ENCODE results near the gene CNOT3.
"Not testable (repeated sequence)": the region's sequence is repeated elsewhere in the genome, so short reads cannot be mapped to it uniquely, and the experiment has no call there.

Gene CNOT3

DNA sequence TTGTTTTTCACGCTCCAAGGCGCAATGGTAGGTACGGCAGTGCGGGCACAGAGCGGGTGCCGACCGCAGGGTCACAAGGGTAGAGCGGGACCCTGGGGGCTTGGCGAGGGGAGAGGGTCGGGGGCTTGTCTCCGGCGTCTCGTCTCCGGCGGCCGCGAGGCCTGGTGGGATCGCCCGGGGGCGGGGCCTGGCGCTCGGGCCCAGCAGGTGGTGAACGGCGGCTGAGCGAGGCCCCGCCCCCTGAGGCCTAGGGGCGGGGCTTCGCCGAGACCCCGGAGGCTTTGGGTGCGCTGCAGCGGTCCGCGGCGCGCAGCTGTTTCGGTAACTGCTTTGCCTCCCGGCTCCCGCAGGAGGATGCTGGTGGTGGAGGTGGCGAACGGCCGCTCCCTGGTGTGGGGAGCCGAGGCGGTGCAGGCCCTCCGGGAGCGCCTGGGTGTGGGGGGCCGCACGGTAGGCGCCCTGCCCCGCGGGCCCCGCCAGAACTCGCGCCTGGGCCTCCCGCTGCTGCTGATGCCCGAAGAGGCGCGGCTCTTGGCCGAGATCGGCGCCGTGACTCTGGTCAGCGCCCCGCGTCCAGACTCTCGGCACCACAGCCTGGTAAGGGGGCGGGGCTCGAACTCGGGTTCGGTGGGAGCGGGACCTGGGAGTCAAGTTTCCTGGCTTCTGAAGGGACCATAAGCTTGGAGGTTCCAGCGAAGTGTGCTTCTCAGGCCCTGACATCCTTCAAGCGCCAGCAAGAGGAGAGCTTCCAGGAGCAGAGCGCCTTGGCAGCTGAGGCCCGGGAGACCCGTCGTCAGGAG is 53.6 kb downstream of the CNOT3 start, which contains the start of gene TSEN34:
TSEN34 (plus strand) TSS at position 298 of the 800 bp plus-strand sequence; CDS start at position 355, 57 bp downstream.
- peak; percentile 81 for DNase-seq (ENCODE audit: low spot score)

GRCh38 chr19:54191811-54192453 is 54.4 kb downstream of the CNOT3 start:
- no peak for DNase-seq (ENCODE audit: low spot score)

DNA sequence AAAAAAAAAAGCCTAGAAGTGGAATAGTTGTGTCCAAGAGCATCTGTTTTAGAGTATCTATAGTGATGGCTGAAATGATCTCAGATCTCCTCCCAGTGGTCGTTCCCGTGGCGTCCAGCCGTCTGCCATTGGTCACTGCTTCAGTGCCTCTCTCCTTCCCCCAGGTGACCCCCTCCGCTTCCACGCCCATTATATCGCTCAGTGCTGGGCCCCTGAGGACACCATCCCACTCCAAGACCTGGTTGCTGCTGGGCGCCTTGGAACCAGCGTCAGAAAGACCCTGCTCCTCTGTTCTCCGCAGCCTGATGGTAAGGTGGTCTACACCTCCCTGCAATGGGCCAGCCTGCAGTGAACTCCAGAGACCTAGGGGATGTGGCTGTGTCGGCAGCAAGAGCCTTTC is 55.4 kb downstream of the CNOT3 start:
- no peak for DNase-seq (ENCODE audit: low spot score)

GRCh38 chr19:54194463-54194862 is 56.9 kb downstream of the CNOT3 start:
- DNase-seq (ENCODE audit: low spot score), result not testable (repeated sequence)

DNA sequence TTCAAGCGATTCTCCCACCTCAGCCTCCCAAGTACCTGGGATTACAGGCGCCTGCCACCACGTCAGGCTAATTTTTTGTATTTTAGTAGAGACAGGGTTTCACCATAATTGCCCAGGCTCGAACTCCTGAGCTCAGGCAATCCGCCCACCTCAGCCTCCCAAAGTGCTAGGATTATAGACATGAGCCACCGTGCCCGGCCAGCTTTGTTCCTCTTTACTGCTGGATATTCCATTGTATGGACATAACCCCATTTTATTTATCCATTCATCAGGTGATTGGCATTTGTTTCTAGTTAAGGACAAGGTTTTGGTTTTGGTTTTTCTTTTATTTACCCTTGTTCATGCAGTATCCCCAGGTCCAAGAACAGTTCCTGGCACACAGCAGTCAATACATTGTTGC is 59.0 kb downstream of the CNOT3 start:
- no peak for DNase-seq (ENCODE audit: low spot score)

GRCh38 chr19:54197121-54197520 is 59.6 kb downstream of the CNOT3 start:
- no peak for DNase-seq (ENCODE audit: low spot score)

GRCh38 chr19:54199401-54199800 is 61.8 kb downstream of the CNOT3 start:
- DNase-seq (ENCODE audit: low spot score), result no peak

DNA sequence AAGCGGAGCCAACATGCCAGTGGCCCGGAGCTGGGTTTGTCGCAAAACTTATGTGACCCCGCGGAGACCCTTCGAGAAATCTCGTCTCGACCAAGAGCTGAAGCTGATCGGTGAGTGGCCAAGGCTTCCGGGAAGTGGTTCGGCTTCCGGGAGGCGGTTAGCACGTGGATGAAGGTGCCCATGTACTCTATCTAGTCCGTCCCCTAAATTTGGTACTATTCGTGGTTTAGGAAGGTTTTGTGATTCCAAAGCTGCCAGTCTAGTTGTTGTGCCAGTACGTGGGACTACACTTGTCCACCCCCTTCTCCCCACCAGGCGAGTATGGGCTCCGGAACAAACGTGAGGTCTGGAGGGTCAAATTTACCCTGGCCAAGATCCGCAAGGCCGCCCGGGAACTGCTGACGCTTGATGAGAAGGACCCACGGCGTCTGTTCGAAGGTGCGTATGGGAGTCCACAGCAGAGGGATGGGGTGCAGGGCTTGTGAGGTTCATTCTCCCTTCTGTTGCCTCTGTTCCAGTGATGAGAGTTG is 63.7 kb downstream of the CNOT3 start:
- no peak for DNase-seq (ENCODE audit: low spot score)

GRCh38 chr19:54201980-54202379 is 64.4 kb downstream of the CNOT3 start:
- DNase-seq (ENCODE audit: low spot score), result no peak

DNA sequence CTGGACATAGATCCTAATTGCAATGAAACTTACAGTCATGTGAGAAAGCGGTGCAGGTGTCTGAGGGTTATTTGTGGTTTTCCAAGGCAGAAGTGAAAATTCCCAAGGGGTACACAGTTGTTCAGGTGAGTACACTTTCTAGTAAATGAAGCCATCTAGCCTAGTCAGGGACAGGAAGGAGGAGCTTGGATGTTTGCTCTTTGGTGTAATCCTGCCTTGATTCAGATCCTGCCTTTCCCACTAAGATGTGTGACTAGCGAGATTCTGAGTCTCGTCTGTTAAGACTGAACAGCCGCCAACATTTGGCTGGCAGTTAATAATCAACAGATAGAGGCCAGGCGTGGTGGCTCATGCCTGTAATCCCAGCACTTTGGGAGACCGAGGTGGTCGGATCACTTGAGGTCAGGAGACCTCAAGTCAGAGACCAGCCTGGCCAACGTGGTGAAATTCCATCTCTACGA is 65.6 kb downstream of the CNOT3 start:
- no peak for DNase-seq (ENCODE audit: low spot score)

DNA sequence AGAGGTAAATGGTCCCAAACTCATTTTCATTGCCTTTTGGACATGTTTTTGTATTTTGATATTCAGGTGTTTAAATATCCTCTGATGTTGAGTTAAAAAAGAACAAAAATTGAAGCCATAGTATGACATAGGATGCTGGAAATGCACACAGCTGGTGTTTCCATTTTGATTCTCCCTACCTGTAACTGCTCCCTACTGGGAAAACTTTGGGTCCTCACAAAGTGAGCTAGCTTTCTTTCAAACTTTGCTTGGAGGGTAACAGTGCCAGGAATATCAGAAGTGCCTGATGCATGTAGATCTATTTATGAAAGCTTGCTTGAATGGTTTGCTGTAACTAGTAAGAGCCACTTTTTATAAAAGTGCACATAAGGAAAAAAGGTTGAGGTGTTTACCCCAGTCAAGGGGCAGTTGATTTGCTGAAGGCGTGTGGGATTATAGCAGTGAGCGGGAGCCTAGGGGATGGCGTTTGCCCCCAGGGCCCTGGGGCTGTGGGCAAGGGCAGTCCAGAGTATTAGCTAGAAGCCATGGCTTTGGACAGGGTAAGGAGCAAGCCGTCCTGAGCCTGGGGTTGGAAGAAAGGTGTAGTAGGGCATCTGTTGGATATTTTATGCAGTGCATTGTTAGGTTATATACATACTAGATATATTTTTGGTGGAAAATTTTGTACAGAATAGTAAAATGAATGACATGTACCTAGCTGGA is 67.4 kb downstream of the CNOT3 start:
- no peak for DNase-seq (ENCODE audit: low spot score)
